ENCODE results near the gene ERI3. TPM values are rescaled to one million over a fixed set of nuclear protein-coding genes. Genes with fewer than 3 reads are reported as not detected.

Gene ERI3
- total RNA-seq, 1 experiment from 2014 or later = 74.2 TPM

DNA sequence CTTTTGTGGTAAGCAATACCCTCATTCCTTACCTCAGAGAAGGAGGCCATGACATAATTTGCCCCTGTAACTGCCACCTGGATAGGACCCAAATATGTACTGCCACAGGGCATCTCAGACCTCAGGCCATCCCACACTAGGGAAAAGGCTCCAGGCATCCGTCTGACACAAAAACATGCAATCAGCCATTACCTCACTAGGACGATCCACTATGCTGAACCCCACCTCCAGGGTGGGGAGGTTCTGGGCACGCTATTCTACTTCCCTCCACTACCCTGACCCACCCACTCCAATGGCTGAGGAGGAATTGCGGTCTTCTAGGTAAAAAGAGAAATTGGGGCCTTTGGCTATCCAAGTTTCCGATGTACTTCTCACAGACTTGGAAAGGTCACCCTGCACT is 53.6 kb downstream of the ERI3 start:
- ChIA-PET POLR2A (no interaction called here), RAD21 (ENCODE audit: low non-redundant PET in 1 of 2, low total read pairs in 2 of 2, uncharacterized antibody in 2 of 2, unreplicated experiment in 2 of 2) (no interaction called here), CTCF (no interaction called here)
- Histone ChIP-seq H3K27ac (ENCODE audit: low read depth, low read length) (no peak overlapping the region), H3K9me2 (ENCODE audit: insufficient read depth) (no peaks in the 10 kb centered on the region), H3K79me2 (ENCODE audit: insufficient read depth, low read length) (no peaks in the 10 kb centered on the region), H3K27me3 (ENCODE audit: insufficient read depth, low read length) (no peaks in the 10 kb centered on the region), H3K4me1 (ENCODE audit: control insufficient read depth in 1 of 2, insufficient read depth in 2 of 2, low read length in 2 of 2) (no peaks in the 10 kb centered on the region), H3K36me3 (ENCODE audit: control insufficient read depth in 1 of 2, insufficient read depth in 2 of 2, low read length in 2 of 2) (peaks cover 6 to 9% of the 10 kb centered on the region in 2 experiments; a peak in 3 of 4 replicates), H3K9ac (ENCODE audit: low read length) (no peak overlapping the region), H3K9me3 (ENCODE audit: control insufficient read depth in 1 of 2, insufficient read depth in 1 of 2, low read depth in 1 of 2, low read length in 2 of 2) (no peaks in the 10 kb centered on the region), H3K4me2 (ENCODE audit: low read length) (no peak overlapping the region), H3K4me3 (replicated peaks in 1 of 2; ENCODE audit: low read depth in 1 of 2, low read length in 2 of 2) (no peak overlapping the region), H4K20me1 (ENCODE audit: insufficient read depth) (no peaks in the 10 kb centered on the region), H2AFZ (ENCODE audit: low read depth, low read length, poor library complexity, severe bottlenecking) (no peak overlapping the region)
- no peak for ATAC-seq
- TF ChIP-seq FOSL1 (IDR thresholded peaks at IDR 0.05; ENCODE audit: low read depth) (no peak), EGR1 (IDR thresholded peaks at IDR 0.05; ENCODE audit: low read depth) (no peak), POLR2A (IDR thresholded peaks at IDR 0.05; ENCODE audit: borderline replicate concordance, extremely low read depth, insufficient read depth, insufficient read length) (no peak), POLR2AphosphoS5 (IDR thresholded peaks at IDR 0.05; ENCODE audit: low read depth, low read length) (no peak), TCF7L2 (IDR thresholded peaks at IDR 0.05; ENCODE audit: borderline replicate concordance, extremely low read depth, insufficient read depth, insufficient read length) (no peak), CEBPB (IDR thresholded peaks at IDR 0.05; ENCODE audit: low read depth) (no peak), EZH2 (IDR thresholded peaks at IDR 0.05) (no peak), JUND (IDR thresholded peaks at IDR 0.05) (no peak), ZFX (IDR thresholded peaks at IDR 0.05) (no peak), ELF1 (IDR thresholded peaks at IDR 0.05; ENCODE audit: borderline replicate concordance, low read depth) (no peak), SRF (IDR thresholded peaks at IDR 0.05; ENCODE audit: low read depth) (no peak), CBX3 (IDR thresholded peaks at IDR 0.05; ENCODE audit: low read depth) (no peak), SP1 (IDR thresholded peaks at IDR 0.05; ENCODE audit: low read depth) (no peak), EZH2phosphoT487 (IDR thresholded peaks at IDR 0.05; ENCODE audit: borderline replicate concordance) (no peak), YY1 (IDR thresholded peaks at IDR 0.05; ENCODE audit: extremely low read depth, insufficient replicate concordance, low read depth, low read length) (no peak), SIN3A (IDR thresholded peaks at IDR 0.05; ENCODE audit: low read depth) (no peak)
- TF ChIP-seq, protein P1, sequence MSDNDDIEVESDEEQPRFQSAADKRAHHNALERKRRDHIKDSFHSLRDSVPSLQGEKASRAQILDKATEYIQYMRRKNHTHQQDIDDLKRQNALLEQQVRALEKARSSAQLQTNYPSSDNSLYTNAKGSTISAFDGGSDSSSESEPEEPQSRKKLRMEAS (IDR thresholded peaks at IDR 0.05) = no peak
- TF ChIP-seq, protein P2, sequence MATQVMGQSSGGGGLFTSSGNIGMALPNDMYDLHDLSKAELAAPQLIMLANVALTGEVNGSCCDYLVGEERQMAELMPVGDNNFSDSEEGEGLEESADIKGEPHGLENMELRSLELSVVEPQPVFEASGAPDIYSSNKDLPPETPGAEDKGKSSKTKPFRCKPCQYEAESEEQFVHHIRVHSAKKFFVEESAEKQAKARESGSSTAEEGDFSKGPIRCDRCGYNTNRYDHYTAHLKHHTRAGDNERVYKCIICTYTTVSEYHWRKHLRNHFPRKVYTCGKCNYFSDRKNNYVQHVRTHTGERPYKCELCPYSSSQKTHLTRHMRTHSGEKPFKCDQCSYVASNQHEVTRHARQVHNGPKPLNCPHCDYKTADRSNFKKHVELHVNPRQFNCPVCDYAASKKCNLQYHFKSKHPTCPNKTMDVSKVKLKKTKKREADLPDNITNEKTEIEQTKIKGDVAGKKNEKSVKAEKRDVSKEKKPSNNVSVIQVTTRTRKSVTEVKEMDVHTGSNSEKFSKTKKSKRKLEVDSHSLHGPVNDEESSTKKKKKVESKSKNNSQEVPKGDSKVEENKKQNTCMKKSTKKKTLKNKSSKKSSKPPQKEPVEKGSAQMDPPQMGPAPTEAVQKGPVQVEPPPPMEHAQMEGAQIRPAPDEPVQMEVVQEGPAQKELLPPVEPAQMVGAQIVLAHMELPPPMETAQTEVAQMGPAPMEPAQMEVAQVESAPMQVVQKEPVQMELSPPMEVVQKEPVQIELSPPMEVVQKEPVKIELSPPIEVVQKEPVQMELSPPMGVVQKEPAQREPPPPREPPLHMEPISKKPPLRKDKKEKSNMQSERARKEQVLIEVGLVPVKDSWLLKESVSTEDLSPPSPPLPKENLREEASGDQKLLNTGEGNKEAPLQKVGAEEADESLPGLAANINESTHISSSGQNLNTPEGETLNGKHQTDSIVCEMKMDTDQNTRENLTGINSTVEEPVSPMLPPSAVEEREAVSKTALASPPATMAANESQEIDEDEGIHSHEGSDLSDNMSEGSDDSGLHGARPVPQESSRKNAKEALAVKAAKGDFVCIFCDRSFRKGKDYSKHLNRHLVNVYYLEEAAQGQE (IDR thresholded peaks at IDR 0.05; ENCODE audit: low read depth) = no peak
- TF ChIP-seq, protein P3, sequence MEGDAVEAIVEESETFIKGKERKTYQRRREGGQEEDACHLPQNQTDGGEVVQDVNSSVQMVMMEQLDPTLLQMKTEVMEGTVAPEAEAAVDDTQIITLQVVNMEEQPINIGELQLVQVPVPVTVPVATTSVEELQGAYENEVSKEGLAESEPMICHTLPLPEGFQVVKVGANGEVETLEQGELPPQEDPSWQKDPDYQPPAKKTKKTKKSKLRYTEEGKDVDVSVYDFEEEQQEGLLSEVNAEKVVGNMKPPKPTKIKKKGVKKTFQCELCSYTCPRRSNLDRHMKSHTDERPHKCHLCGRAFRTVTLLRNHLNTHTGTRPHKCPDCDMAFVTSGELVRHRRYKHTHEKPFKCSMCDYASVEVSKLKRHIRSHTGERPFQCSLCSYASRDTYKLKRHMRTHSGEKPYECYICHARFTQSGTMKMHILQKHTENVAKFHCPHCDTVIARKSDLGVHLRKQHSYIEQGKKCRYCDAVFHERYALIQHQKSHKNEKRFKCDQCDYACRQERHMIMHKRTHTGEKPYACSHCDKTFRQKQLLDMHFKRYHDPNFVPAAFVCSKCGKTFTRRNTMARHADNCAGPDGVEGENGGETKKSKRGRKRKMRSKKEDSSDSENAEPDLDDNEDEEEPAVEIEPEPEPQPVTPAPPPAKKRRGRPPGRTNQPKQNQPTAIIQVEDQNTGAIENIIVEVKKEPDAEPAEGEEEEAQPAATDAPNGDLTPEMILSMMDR (IDR thresholded peaks at IDR 0.05 in 2 of 3, conservative IDR thresholded peaks at IDR 0.05 in 1 of 3; ENCODE audit: borderline replicate concordance in 1 of 3, insufficient read depth in 1 of 3, low read depth in 2 of 3, low read length in 2 of 3) = no peak
- TF ChIP-seq, protein P4, sequence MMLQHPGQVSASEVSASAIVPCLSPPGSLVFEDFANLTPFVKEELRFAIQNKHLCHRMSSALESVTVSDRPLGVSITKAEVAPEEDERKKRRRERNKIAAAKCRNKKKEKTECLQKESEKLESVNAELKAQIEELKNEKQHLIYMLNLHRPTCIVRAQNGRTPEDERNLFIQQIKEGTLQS (IDR thresholded peaks at IDR 0.05) = no peak
- intact Hi-C loops (cut with micrococcal nuclease) = no loop called here
- DNase-seq (ENCODE audit: low read depth, low spot score) = no peak
- BruUV-seq (replicated peaks) = no TSS peak

All from HCT116 (cell line).